Stimulated activated naive CD8-positive, alpha-beta T cell treated with anti-CD3 and anti-CD28 coated beads, Interleukin-15, Interleukin-2, amounts not matched to agents 100 U/mL and 50 U/mL, for 24 hours (primary cell): ENCODE measurements around the gene KLHL12.
A peak's percentile ranks its signal among the peaks of the same experiment; 100 is the strongest.

Experiments used
- ATAC-seq: fragments of 150-1000 bp; cut with Tn5 transposase; one replicate; pipeline ENCODE4 v1.10.0; 2021
- DNase-seq: peaks from one replicate; pipeline ENCODE4 v3.0.0; 2021

KLHL12 gene

GRCh38 chr1:202880961-202881460, 46.0 kb downstream of the KLHL12 start:
- DNase-seq (no peak), ATAC-seq (no peak)

GRCh38 chr1:202880062-202880461, 47.0 kb downstream of the KLHL12 start:
- DNase-seq (no peak), ATAC-seq (no peak)

- ATAC-seq (no peak), DNase-seq (no peak)
Observed at GRCh38 chr1:202879128-202879527, 47.9 kb downstream of the KLHL12 start.

GRCh38 chr1:202873026-202873425, 54.0 kb downstream of the KLHL12 start:
- DNase-seq (no peak), ATAC-seq (no peak)

- no peak for DNase-seq
- no peak for ATAC-seq
Observed at GRCh38 chr1:202871367-202871766, 55.7 kb downstream of the KLHL12 start.

- no peak for ATAC-seq
- no peak for DNase-seq
Observed at GRCh38 chr1:202862679-202863560, 64.1 kb downstream of the KLHL12 start.

GRCh38 chr1:202861420-202862132, 65.5 kb downstream of the KLHL12 start:
- ATAC-seq (peak; percentile 79), DNase-seq (peak; percentile 67)

- peak; percentile 51 for DNase-seq
- ATAC-seq, result peak; percentile 65
Observed at GRCh38 chr1:202860744-202861419, 66.2 kb downstream of the KLHL12 start.

GRCh38 chr1:202858789-202859414, 68.1 kb downstream of the KLHL12 start:
- ATAC-seq (no peak), DNase-seq (no peak)

GRCh38 chr1:202858331-202858730, 68.7 kb downstream of the KLHL12 start:
- no peak for DNase-seq
- no peak for ATAC-seq

- DNase-seq (no peak), ATAC-seq (no peak)
Observed at GRCh38 chr1:202857136-202857610, 69.9 kb downstream of the KLHL12 start.

- no peak for ATAC-seq
- DNase-seq, result no peak
Observed at GRCh38 chr1:202856014-202856413, 71.0 kb downstream of the KLHL12 start.

- ATAC-seq (no peak), DNase-seq (no peak)
Observed at GRCh38 chr1:202854787-202855186, 72.2 kb downstream of the KLHL12 start.

GRCh38 chr1:202852163-202852904, 74.7 kb downstream of the KLHL12 start:
- ATAC-seq (peak; percentile 67), DNase-seq (peak; percentile 55)

- no peak for DNase-seq
- ATAC-seq, result no peak
Observed at GRCh38 chr1:202850593-202851362, 76.3 kb downstream of the KLHL12 start.

GRCh38 chr1:202848191-202848542, 78.9 kb downstream of the KLHL12 start:
- DNase-seq (no peak), ATAC-seq (peak; percentile 30)

GRCh38 chr1:202844935-202845334, 82.1 kb downstream of the KLHL12 start:
- ATAC-seq, result no peak

GRCh38 chr1:202844259-202844658, 82.8 kb downstream of the KLHL12 start:
- no peak for DNase-seq
- no peak for ATAC-seq

More at GRCh38 chr1:202844935-202845334, 82.1 kb downstream of the KLHL12 start:
- no peak for DNase-seq

GRCh38 chr1:202843081-202843480, 84.0 kb downstream of the KLHL12 start:
- DNase-seq (no peak), ATAC-seq (no peak)
